Kidney glomerular epithelial cell (primary cell): Measurements from ENCODE around the gene DYNC1LI2.
A peak's percentile ranks its signal among the peaks of the same experiment; 100 is the strongest.
"Not testable (repeated sequence)": the region's sequence is repeated elsewhere in the genome, so short reads cannot be mapped to it uniquely, and the experiment has no call there.

Source experiments
- DNase-seq: peaks from one replicate; lab custom pipeline; 2025; lab: John Stamatoyannopoulos, UW

DYNC1LI2 gene

GRCh38 chr16:66751303-66751991 lies at the start of gene DYNC1LI2:
DYNC1LI2 (minus strand) TSS chr16:66751609; CDS start chr16:66751591, 18 bp downstream.
- DNase-seq, result peak; percentile 85

GRCh38 chr16:66800856-66801255 lies 49.4 kb upstream of the DYNC1LI2 start:
- DNase-seq, result no peak

- DNase-seq, result no peak
Observed at GRCh38 chr16:66798161-66798560, 46.8 kb upstream of the DYNC1LI2 start.

GRCh38 chr16:66793984-66794383 lies 42.6 kb upstream of the DYNC1LI2 start:
- DNase-seq, result not testable (repeated sequence)

- DNase-seq, result no peak
Observed at GRCh38 chr16:66790130-66790733, 38.8 kb upstream of the DYNC1LI2 start.

- no peak for DNase-seq
Observed at GRCh38 chr16:66787427-66787826, 36.0 kb upstream of the DYNC1LI2 start.

- DNase-seq, result no peak
Observed at GRCh38 chr16:66786551-66786950, 35.1 kb upstream of the DYNC1LI2 start.

GRCh38 chr16:66776457-66776856 lies 25.0 kb upstream of the DYNC1LI2 start:
- DNase-seq, result no peak

- DNase-seq, result no peak
Observed at GRCh38 chr16:66774981-66775380, 23.6 kb upstream of the DYNC1LI2 start.

GRCh38 chr16:66758086-66758485 lies 6.7 kb upstream of the DYNC1LI2 start:
- DNase-seq, result no peak

- DNase-seq, result no peak
Observed at GRCh38 chr16:66754819-66755218, 3.4 kb upstream of the DYNC1LI2 start.

- DNase-seq, result no peak
Observed at GRCh38 chr16:66754211-66754610, 2.8 kb upstream of the DYNC1LI2 start.

- DNase-seq, result no peak
Observed at GRCh38 chr16:66752958-66753357, 1.5 kb upstream of the DYNC1LI2 start.

GRCh38 chr16:66752379-66752778 lies 970 bp upstream of the DYNC1LI2 start:
- DNase-seq, result no peak

GRCh38 chr16:66751992-66752322 lies 548 bp upstream of the DYNC1LI2 start:
- no peak for DNase-seq

GRCh38 chr16:66751053-66751302 lies 431 bp downstream of the DYNC1LI2 start:
- no peak for DNase-seq

GRCh38 chr16:66750279-66751052 lies 943 bp downstream of the DYNC1LI2 start:
- no peak for DNase-seq

GRCh38 chr16:66746682-66747081 lies 4.7 kb downstream of the DYNC1LI2 start:
- DNase-seq, result no peak

GRCh38 chr16:66746048-66746447 lies 5.4 kb downstream of the DYNC1LI2 start:
- DNase-seq, result no peak

- DNase-seq, result peak; percentile 59
Observed at GRCh38 chr16:66741950-66742808, 9.2 kb downstream of the DYNC1LI2 start.

GRCh38 chr16:66741169-66741900 lies 10.1 kb downstream of the DYNC1LI2 start:
- peak; percentile 86 for DNase-seq

- DNase-seq, result no peak
Observed at GRCh38 chr16:66740533-66740932, 10.9 kb downstream of the DYNC1LI2 start.
